GM23338 (cell line): Measurements from ENCODE around the gene CCDC6. TPM values are rescaled to one million over a fixed set of nuclear protein-coding genes. Genes with fewer than 3 reads are reported as not detected.

Experiments used
- ATAC-seq: fragments of 200-7000 bp; cut with Tn5 transposase; 3 replicates; pipeline ENCODE4 v1.9.1; 2020
- DNase-seq: peaks from one replicate; pipeline ENCODE4 v3.0.0-alpha.2; 2015; ENCODE audit warnings: low spot score
- H2AFZ ChIP-seq: fragments of 200-600 bp; sonication (generic); 2 replicates; pipeline ENCODE4 v1.8.0; 2016; ENCODE audit warnings: antibody characterized with exemption, mild to moderate bottlenecking, moderate library complexity
- H3F3A ChIP-seq: fragments of 200-600 bp; sonication (generic); replicated peaks from 2 replicates; pipeline ENCODE4 v1.8.0; 2017; ENCODE audit warnings: antibody characterized with exemption, mixed run types, low read depth
- H3K27ac ChIP-seq: fragments of 200-600 bp; sonication (generic); 2 replicates; pipeline ENCODE4 v1.6.1; 2016; ENCODE audit warnings: low read depth
- H3K27me3 ChIP-seq: fragments of 200-600 bp; sonication (generic); 2 replicates; pipeline ENCODE4 v1.8.0; 2016; ENCODE audit warnings: mild to moderate bottlenecking, mixed run types, moderate library complexity; ENCODE audit not compliant: insufficient read depth
- H3K36me3 ChIP-seq: fragments of 200-600 bp; sonication (generic); 2 replicates; pipeline ENCODE4 v1.8.0; 2016; ENCODE audit warnings: mild to moderate bottlenecking; ENCODE audit not compliant: insufficient read depth
- H3K4me1 ChIP-seq: fragments of 200-600 bp; sonication (generic); 2 replicates; pipeline ENCODE4 v1.8.0; 2016; ENCODE audit warnings: mild to moderate bottlenecking, moderate library complexity; ENCODE audit not compliant: insufficient read depth
- H3K4me2 ChIP-seq: fragments of 200-600 bp; sonication (generic); 2 replicates; pipeline ENCODE4 v1.7.1; 2017; ENCODE audit warnings: mixed run types
- H3K4me3 ChIP-seq: fragments of 200-600 bp; sonication (generic); 2 replicates; pipeline ENCODE4 v1.6.1; 2016; ENCODE audit warnings: mixed run types
- H3K79me2 ChIP-seq: fragments of 200-600 bp; sonication (generic); replicated peaks from 2 replicates; pipeline ENCODE4 v1.8.0; 2017; ENCODE audit warnings: mild to moderate bottlenecking; ENCODE audit not compliant: insufficient read depth
- H3K9me2 ChIP-seq: fragments of 200-600 bp; sonication (generic); 2 replicates; pipeline ENCODE4 v1.8.0; 2017; ENCODE audit not compliant: insufficient read depth
- H4K20me1 ChIP-seq: fragments of 200-600 bp; sonication (generic); replicated peaks from 2 replicates; pipeline ENCODE4 v1.8.0; 2017; ENCODE audit warnings: mild to moderate bottlenecking; ENCODE audit not compliant: insufficient read depth
- H3K27ac Mint-ChIP-seq: 2 replicates; pipeline ENCODE4 v1.8.0; 2020; ENCODE audit warnings: inconsistent platforms, mild to moderate bottlenecking, moderate library complexity, mixed read lengths
- H3K27me3 Mint-ChIP-seq: 3 replicates; pipeline ENCODE4 v1.8.0; 2022; ENCODE audit warnings: low read depth, mild to moderate bottlenecking, moderate library complexity, mixed read lengths, inconsistent platforms; ENCODE audit not compliant: insufficient read depth, poor library complexity
- H3K36me3 Mint-ChIP-seq: 3 replicates; pipeline ENCODE4 v1.8.0; 2021; ENCODE audit warnings: low read depth, mild to moderate bottlenecking, inconsistent platforms, moderate library complexity, mixed read lengths
- H3K4me1 Mint-ChIP-seq: 3 replicates; pipeline ENCODE4 v1.8.0; 2020; ENCODE audit warnings: mild to moderate bottlenecking, inconsistent platforms, mixed read lengths
- H3K4me3 Mint-ChIP-seq: 3 replicates; pipeline ENCODE4 v1.8.0; 2021; ENCODE audit warnings: moderate library complexity, mild to moderate bottlenecking, inconsistent platforms, mixed read lengths
- H3K9me3 Mint-ChIP-seq: 3 replicates; pipeline ENCODE4 v1.8.0; 2020; ENCODE audit warnings: moderate library complexity, mild to moderate bottlenecking, inconsistent platforms, mixed read lengths
- CREB1 ChIP-seq: fragments of 250-450 bp; sonication (Bioruptor Pico); IDR thresholded peaks from 2 replicates; pipeline ENCODE4 v1.5.0; 2020; ENCODE audit warnings: low read depth, mild to moderate bottlenecking, moderate library complexity
- EZH2 ChIP-seq: fragments of 200-600 bp; sonication (generic); IDR thresholded peaks from one replicate; pipeline ENCODE4 v1.8.0; 2017; ENCODE audit warnings: antibody characterized with exemption, mild to moderate bottlenecking, low read depth; ENCODE audit not compliant: unreplicated experiment
- JUNB ChIP-seq: IDR thresholded peaks from one replicate; pipeline ENCODE4 v1.6.1; 2016; ENCODE audit warnings: antibody characterized with exemption; ENCODE audit not compliant: unreplicated experiment
- NANOG ChIP-seq: IDR thresholded peaks from 2 replicates; pipeline ENCODE4 v1.6.1; 2016; ENCODE audit warnings: antibody characterized with exemption, borderline replicate concordance
- POLR2AphosphoS5 ChIP-seq: IDR thresholded peaks from 2 replicates; pipeline ENCODE4 v1.6.1; 2016; ENCODE audit warnings: antibody characterized with exemption, low read depth
- ZNF114 ChIP-seq: fragments of 250-450 bp; sonication (Bioruptor Pico); IDR thresholded peaks from 2 replicates; pipeline ENCODE4 v1.5.0; 2020; ENCODE audit warnings: mild to moderate bottlenecking, moderate library complexity
- long read RNA-seq: library from polyadenylated mRNA; unstranded; transcript quantifications from one replicate; pipeline ENCODE4 v2.0.0, GENCODE V29; 2020; ENCODE audit not compliant: unreplicated experiment
- polyA plus RNA-seq: library from polyadenylated mRNA; unstranded; fragments of >200 nt; fragmentation: Nextera tagmentation; extraction: Ambion mirVana; gene quantifications from 2 replicates; pipeline ENCODE4 v1.2.1, GENCODE V29; 2016
- total RNA-seq: library from RNA; depleted of rRNA; stranded (reverse); fragments of >200 nt; shearing (Covaris generic); gene quantifications from 2 replicates; pipeline ENCODE4 v1.2.3, GENCODE V29; 2014; rRNA removed
- TF ChIP-seq, protein P1 (sequence below), 2 experiments: fragments of 200-600 bp in 1 of 2; sonication (generic) in 1 of 2; conservative IDR thresholded peaks; 2 replicates each; pipeline versions ENCODE4 v1.5.1 to v1.6.1; 2016 to 2017; ENCODE audit warnings: antibody characterized with exemption in 2 of 2, low read depth in 2 of 2, mild to moderate bottlenecking in 2 of 2, moderate library complexity in 1 of 2
- TF ChIP-seq, protein P2 (sequence below): IDR thresholded peaks from 2 replicates; pipeline ENCODE4 v1.6.1; 2016; ENCODE audit warnings: antibody characterized with exemption
- TF ChIP-seq, protein P3 (sequence below): fragments of 250-450 bp; sonication (Bioruptor Pico); IDR thresholded peaks from 2 replicates; pipeline ENCODE4 v1.5.0; 2020; ENCODE audit warnings: mild to moderate bottlenecking, moderate library complexity

CCDC6 gene
- 66.9 and 69.4 TPM in 2 replicates for total RNA-seq
- 32.1 and 32.5 TPM in 2 replicates for polyA plus RNA-seq
- long read RNA-seq, full-length matches to known transcripts: 2 of 10 reads
- long read RNA-seq, partial matches to known transcripts: 5 of 10 reads
- long read RNA-seq, other reads (novel, unspliced or antisense): 3 of 10 reads

DNA sequence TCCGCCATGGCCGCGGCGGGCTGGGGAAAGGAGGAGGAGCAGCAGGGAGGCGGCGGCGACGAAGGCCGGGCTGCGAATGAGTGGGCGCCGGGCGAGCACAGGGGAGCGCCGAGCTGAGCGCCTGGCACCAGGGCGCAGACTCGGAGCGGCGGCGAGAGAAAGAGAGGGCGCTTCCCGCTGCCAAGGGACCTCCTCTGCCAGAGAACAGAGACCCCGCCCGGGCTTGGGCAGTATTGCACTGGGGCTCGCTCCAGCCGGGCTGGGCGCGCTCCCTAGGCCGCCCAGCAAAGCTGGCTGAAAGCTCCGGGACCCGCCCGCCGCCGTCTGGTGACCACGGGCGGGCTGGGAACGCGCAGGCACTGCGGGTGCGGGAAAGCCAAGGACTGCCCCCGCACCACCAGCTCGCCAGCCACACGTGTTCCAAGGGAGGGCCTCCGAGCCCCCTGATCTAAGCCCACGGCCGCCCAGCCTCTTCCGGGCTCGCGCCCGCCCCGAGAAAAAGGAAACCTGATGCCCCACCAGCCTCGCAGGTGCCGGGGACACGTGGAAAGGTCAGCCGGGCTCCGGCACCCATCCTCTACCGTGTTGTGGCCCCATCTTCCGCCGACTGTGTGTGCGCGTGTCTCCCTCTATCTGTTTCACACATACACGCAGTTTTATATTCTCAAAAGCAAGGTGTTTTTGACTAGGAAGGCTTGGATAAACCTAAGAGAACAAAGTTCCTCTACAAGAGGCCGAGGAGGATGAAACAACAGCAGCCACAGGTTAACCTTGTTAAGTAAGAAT is at the start of gene CCDC6:
CCDC6 (minus strand) TSS at position 140 of the 786 bp plus-strand sequence; CDS start at position 8, 132 bp downstream.
- Histone ChIP-seq H3K36me3 (no peaks in the 10 kb centered on the region; the same call in 1 of the 2 replicates), H4K20me1 (peaks cover 28% of the 10 kb centered on the region), H3K79me2 (peaks cover 44% of the 10 kb centered on the region), H3K27ac (peak within 1 kb of the TSS; percentile 98), H3K27me3 (no peaks in the 10 kb centered on the region), H3K9me2 (no peaks in the 10 kb centered on the region), H3K4me1 (peaks cover 24% of the 10 kb centered on the region), H2AFZ (no peak within 1 kb of the TSS), H3K4me3 (peak within 1 kb of the TSS; percentile 77), H3K4me2 (peak within 1 kb of the TSS; percentile 62), H3F3A (no peaks in the 10 kb centered on the region)
- Mint-ChIP-seq H3K27ac (peak within 1 kb of the TSS; percentile 99), H3K36me3 (peaks cover 7% of the 10 kb centered on the region; the same call in 2 of the 3 replicates), H3K9me3 (no peaks in the 10 kb centered on the region), H3K27me3 (peaks cover 2% of the 10 kb centered on the region), H3K4me3 (peak within 1 kb of the TSS; percentile 99), H3K4me1 (peaks cover 48% of the 10 kb centered on the region)
- ATAC-seq (peak; percentile 87), DNase-seq (peak; percentile 96)
- TF ChIP-seq POLR2AphosphoS5 (peak; percentile 82), ZNF114 (no peak), CREB1 (peak; percentile 13; the same call in 1 of the 2 replicates), NANOG (no peak)
- TF ChIP-seq, protein P1, sequence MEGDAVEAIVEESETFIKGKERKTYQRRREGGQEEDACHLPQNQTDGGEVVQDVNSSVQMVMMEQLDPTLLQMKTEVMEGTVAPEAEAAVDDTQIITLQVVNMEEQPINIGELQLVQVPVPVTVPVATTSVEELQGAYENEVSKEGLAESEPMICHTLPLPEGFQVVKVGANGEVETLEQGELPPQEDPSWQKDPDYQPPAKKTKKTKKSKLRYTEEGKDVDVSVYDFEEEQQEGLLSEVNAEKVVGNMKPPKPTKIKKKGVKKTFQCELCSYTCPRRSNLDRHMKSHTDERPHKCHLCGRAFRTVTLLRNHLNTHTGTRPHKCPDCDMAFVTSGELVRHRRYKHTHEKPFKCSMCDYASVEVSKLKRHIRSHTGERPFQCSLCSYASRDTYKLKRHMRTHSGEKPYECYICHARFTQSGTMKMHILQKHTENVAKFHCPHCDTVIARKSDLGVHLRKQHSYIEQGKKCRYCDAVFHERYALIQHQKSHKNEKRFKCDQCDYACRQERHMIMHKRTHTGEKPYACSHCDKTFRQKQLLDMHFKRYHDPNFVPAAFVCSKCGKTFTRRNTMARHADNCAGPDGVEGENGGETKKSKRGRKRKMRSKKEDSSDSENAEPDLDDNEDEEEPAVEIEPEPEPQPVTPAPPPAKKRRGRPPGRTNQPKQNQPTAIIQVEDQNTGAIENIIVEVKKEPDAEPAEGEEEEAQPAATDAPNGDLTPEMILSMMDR (conservative IDR thresholded peaks at IDR 0.05; ENCODE audit: low read depth in 2 of 2): peak; percentile 31 to 70
- TF ChIP-seq, protein P2, sequence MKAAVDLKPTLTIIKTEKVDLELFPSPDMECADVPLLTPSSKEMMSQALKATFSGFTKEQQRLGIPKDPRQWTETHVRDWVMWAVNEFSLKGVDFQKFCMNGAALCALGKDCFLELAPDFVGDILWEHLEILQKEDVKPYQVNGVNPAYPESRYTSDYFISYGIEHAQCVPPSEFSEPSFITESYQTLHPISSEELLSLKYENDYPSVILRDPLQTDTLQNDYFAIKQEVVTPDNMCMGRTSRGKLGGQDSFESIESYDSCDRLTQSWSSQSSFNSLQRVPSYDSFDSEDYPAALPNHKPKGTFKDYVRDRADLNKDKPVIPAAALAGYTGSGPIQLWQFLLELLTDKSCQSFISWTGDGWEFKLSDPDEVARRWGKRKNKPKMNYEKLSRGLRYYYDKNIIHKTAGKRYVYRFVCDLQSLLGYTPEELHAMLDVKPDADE: peak; percentile 21; the same call in 1 of the 2 replicates

DNA sequence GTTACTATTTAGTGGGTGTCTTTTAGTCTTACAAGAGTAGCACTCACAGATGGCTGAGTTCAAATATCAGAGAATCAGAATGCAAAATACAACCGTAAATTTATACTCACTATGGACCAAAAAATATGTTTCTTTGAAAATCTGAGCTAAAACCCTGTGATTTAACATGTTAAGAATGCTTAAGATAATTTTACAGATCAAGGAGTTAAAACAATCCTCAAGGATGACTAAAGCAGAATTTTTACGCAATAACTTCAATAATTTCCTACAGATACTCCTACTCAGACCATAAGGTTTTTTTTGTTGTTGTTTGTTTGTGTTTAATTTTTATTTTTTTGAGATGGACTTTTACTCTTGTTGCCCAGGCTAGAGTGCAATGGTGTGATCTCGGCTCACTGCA is 47.9 kb upstream of the CCDC6 start:
- Histone ChIP-seq H3K4me1 (no peaks in the 10 kb centered on the region), H3K27ac (no peak overlapping the region), H3F3A (no peaks in the 10 kb centered on the region), H3K4me3 (no peak overlapping the region), H2AFZ (no peak overlapping the region), H3K4me2 (no peak overlapping the region), H3K36me3 (no peaks in the 10 kb centered on the region), H4K20me1 (no peaks in the 10 kb centered on the region), H3K9me2 (no peaks in the 10 kb centered on the region), H3K27me3 (no peaks in the 10 kb centered on the region), H3K79me2 (no peaks in the 10 kb centered on the region)
- Mint-ChIP-seq H3K27me3 (no peaks in the 10 kb centered on the region), H3K9me3 (no peaks in the 10 kb centered on the region), H3K4me1 (no peaks in the 10 kb centered on the region), H3K27ac (no peak overlapping the region), H3K4me3 (no peak overlapping the region), H3K36me3 (no peaks in the 10 kb centered on the region)
- DNase-seq (no peak), ATAC-seq (no peak)
- TF ChIP-seq ZNF114: no peak
- no peak for TF ChIP-seq EZH2
- TF ChIP-seq POLR2AphosphoS5: no peak
- no peak for TF ChIP-seq JUNB
- TF ChIP-seq, protein P3, sequence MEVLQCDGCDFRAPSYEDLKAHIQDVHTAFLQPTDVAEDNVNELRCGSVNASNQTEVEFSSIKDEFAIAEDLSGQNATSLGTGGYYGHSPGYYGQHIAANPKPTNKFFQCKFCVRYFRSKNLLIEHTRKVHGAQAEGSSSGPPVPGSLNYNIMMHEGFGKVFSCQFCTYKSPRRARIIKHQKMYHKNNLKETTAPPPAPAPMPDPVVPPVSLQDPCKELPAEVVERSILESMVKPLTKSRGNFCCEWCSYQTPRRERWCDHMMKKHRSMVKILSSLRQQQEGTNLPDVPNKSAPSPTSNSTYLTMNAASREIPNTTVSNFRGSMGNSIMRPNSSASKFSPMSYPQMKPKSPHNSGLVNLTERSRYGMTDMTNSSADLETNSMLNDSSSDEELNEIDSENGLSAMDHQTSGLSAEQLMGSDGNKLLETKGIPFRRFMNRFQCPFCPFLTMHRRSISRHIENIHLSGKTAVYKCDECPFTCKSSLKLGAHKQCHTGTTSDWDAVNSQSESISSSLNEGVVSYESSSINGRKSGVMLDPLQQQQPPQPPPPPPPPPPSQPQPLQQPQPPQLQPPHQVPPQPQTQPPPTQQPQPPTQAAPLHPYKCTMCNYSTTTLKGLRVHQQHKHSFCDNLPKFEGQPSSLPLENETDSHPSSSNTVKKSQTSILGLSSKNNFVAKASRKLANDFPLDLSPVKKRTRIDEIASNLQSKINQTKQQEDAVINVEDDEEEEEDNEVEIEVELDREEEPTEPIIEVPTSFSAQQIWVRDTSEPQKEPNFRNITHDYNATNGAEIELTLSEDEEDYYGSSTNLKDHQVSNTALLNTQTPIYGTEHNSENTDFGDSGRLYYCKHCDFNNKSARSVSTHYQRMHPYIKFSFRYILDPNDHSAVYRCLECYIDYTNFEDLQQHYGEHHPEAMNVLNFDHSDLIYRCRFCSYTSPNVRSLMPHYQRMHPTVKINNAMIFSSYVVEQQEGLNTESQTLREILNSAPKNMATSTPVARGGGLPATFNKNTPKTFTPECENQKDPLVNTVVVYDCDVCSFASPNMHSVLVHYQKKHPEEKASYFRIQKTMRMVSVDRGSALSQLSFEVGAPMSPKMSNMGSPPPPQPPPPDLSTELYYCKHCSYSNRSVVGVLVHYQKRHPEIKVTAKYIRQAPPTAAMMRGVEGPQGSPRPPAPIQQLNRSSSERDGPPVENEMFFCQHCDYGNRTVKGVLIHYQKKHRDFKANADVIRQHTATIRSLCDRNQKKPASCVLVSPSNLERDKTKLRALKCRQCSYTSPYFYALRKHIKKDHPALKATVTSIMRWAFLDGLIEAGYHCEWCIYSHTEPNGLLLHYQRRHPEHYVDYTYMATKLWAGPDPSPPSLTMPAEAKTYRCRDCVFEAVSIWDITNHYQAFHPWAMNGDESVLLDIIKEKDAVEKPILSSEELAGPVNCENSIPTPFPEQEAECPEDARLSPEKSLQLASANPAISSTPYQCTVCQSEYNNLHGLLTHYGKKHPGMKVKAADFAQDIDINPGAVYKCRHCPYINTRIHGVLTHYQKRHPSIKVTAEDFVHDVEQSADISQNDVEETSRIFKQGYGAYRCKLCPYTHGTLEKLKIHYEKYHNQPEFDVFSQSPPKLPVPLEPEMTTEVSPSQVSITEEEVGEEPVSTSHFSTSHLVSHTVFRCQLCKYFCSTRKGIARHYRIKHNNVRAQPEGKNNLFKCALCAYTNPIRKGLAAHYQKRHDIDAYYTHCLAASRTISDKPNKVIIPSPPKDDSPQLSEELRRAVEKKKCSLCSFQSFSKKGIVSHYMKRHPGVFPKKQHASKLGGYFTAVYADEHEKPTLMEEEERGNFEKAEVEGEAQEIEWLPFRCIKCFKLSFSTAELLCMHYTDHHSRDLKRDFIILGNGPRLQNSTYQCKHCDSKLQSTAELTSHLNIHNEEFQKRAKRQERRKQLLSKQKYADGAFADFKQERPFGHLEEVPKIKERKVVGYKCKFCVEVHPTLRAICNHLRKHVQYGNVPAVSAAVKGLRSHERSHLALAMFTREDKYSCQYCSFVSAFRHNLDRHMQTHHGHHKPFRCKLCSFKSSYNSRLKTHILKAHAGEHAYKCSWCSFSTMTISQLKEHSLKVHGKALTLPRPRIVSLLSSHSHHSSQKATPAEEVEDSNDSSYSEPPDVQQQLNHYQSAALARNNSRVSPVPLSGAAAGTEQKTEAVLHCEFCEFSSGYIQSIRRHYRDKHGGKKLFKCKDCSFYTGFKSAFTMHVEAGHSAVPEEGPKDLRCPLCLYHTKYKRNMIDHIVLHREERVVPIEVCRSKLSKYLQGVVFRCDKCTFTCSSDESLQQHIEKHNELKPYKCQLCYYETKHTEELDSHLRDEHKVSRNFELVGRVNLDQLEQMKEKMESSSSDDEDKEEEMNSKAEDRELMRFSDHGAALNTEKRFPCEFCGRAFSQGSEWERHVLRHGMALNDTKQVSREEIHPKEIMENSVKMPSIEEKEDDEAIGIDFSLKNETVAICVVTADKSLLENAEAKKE: no peak
- TF ChIP-seq, protein P2: no peak
